ENCODE results near the gene ARL4D. TPM values are rescaled to one million over a fixed set of nuclear protein-coding genes. Genes with fewer than 3 reads are reported as not detected.
A peak's percentile ranks its signal among the peaks of the same experiment; 100 is the strongest.

Gene ARL4D
- total and polyA plus RNA-seq, 2 experiments from 2014 or later, result 23.0 to 49.4 TPM

- Histone ChIP-seq H3K9ac (0 out of 2 replicates have a peak overlapping the region, but pooled peaks have one; percentile 19), H3K27ac (peak overlapping the region; percentile 73), H2AFZ (peak overlapping the region; percentile 70), H3K9me3 (ENCODE audit: low read depth) (no peaks in the 10 kb centered on the region), H3F3A (ENCODE audit: insufficient read depth) (peaks cover 23% of the 10 kb centered on the region), H3K4me2 (ENCODE audit: unreplicated experiment) (peak overlapping the region; percentile 67), H3K36me3 (ENCODE audit: low read depth) (no peaks in the 10 kb centered on the region), H3K4me3 (peak overlapping the region; percentile 31; the same call in 1 of the 2 replicates), H3K79me2 (ENCODE audit: insufficient read depth) (no peaks in the 10 kb centered on the region), H3K4me1 (ENCODE audit: insufficient read depth) (peaks cover 29% of the 10 kb centered on the region), H3K9me2 (ENCODE audit: insufficient read depth) (no peaks in the 10 kb centered on the region), H3K27me3 (replicated peaks; ENCODE audit: insufficient read depth) (no peaks in the 10 kb centered on the region), H4K20me1 (ENCODE audit: insufficient read depth) (no peaks in the 10 kb centered on the region)
- peak; percentile 81 for DNase-seq
- WGBS, 2 experiments (ENCODE audit: low coverage in 1 of 2, low lambda C conversion rate in 2 of 2, missing lambda C conversion rate in 2 of 2), result 9 to 26% methylated on average over 6 to 9 of the region's 9 CpGs
- no peak for TF ChIP-seq EZH2 (IDR thresholded peaks at IDR 0.05; ENCODE audit: insufficient read depth, poor library complexity, severe bottlenecking)
- no peak for TF ChIP-seq EZH2phosphoT487 (IDR thresholded peaks at IDR 0.05; ENCODE audit: insufficient read depth, low read depth)
- in situ Hi-C loops (cut with MboI), result no loop called here
These were observed 33.1 kb downstream of the ARL4D start for GRCh38 chr17:43431714-43432523.

GRCh38 chr17:43434902-43435319, 36.1 kb downstream of the ARL4D start:
- Histone ChIP-seq H3K36me3 (ENCODE audit: low read depth) (no peaks in the 10 kb centered on the region), H3K4me3 (no peak overlapping the region), H3K27ac (no peak overlapping the region), H4K20me1 (ENCODE audit: insufficient read depth) (no peaks in the 10 kb centered on the region), H3K9me3 (ENCODE audit: low read depth) (no peaks in the 10 kb centered on the region), H3K9me2 (ENCODE audit: insufficient read depth) (no peaks in the 10 kb centered on the region), H3K27me3 (replicated peaks; ENCODE audit: insufficient read depth) (no peaks in the 10 kb centered on the region), H3K4me2 (ENCODE audit: unreplicated experiment) (no peak overlapping the region), H2AFZ (no peak overlapping the region), H3K9ac (no peak overlapping the region), H3F3A (ENCODE audit: insufficient read depth) (peaks cover 23% of the 10 kb centered on the region), H3K4me1 (ENCODE audit: insufficient read depth) (peaks cover 29% of the 10 kb centered on the region), H3K79me2 (ENCODE audit: insufficient read depth) (no peaks in the 10 kb centered on the region)
- DNase-seq, result no peak
- in situ Hi-C loops (cut with MboI), result no loop called here
- 74 to 78% methylated on average over 4 of the region's 4 CpGs for WGBS, 2 experiments (ENCODE audit: low coverage in 1 of 2, low lambda C conversion rate in 2 of 2, missing lambda C conversion rate in 2 of 2)
- TF ChIP-seq EZH2phosphoT487 (IDR thresholded peaks at IDR 0.05; ENCODE audit: insufficient read depth, low read depth), result no peak
- TF ChIP-seq EZH2 (IDR thresholded peaks at IDR 0.05; ENCODE audit: insufficient read depth, poor library complexity, severe bottlenecking), result no peak

- Histone ChIP-seq H3K27ac (no peak overlapping the region), H4K20me1 (ENCODE audit: insufficient read depth) (no peaks in the 10 kb centered on the region), H3K9me2 (ENCODE audit: insufficient read depth) (no peaks in the 10 kb centered on the region), H3K27me3 (replicated peaks; ENCODE audit: insufficient read depth) (no peaks in the 10 kb centered on the region), H3K4me2 (ENCODE audit: unreplicated experiment) (no peak overlapping the region), H3F3A (ENCODE audit: insufficient read depth) (peaks cover 11% of the 10 kb centered on the region), H3K79me2 (ENCODE audit: insufficient read depth) (no peaks in the 10 kb centered on the region), H3K36me3 (ENCODE audit: low read depth) (no peaks in the 10 kb centered on the region), H2AFZ (no peak overlapping the region), H3K9ac (no peak overlapping the region), H3K4me3 (no peak overlapping the region), H3K9me3 (ENCODE audit: low read depth) (no peaks in the 10 kb centered on the region), H3K4me1 (ENCODE audit: insufficient read depth) (peaks cover 16% of the 10 kb centered on the region)
- no peak for TF ChIP-seq EZH2phosphoT487 (IDR thresholded peaks at IDR 0.05; ENCODE audit: insufficient read depth, low read depth)
- no peak for TF ChIP-seq EZH2 (IDR thresholded peaks at IDR 0.05; ENCODE audit: insufficient read depth, poor library complexity, severe bottlenecking)
- 49 to 65% methylated on average over 1 of the region's 1 CpG for WGBS, 2 experiments (ENCODE audit: low coverage in 1 of 2, low lambda C conversion rate in 2 of 2, missing lambda C conversion rate in 2 of 2)
- DNase-seq, result no peak
- in situ Hi-C loops (cut with MboI), result no loop called here
These were observed 39.0 kb downstream of the ARL4D start for GRCh38 chr17:43437756-43438155.

GRCh38 chr17:43438626-43439025, 39.8 kb downstream of the ARL4D start:
- Histone ChIP-seq H3K9me3 (ENCODE audit: low read depth) (no peaks in the 10 kb centered on the region), H3K9ac (no peak overlapping the region), H3K4me1 (ENCODE audit: insufficient read depth) (peaks cover 19% of the 10 kb centered on the region), H2AFZ (no peak overlapping the region), H3K79me2 (ENCODE audit: insufficient read depth) (no peaks in the 10 kb centered on the region), H3K27ac (no peak overlapping the region), H3K36me3 (ENCODE audit: low read depth) (no peaks in the 10 kb centered on the region), H3K4me2 (ENCODE audit: unreplicated experiment) (no peak overlapping the region), H3K27me3 (replicated peaks; ENCODE audit: insufficient read depth) (no peaks in the 10 kb centered on the region), H3K9me2 (ENCODE audit: insufficient read depth) (no peaks in the 10 kb centered on the region), H3K4me3 (no peak overlapping the region), H3F3A (ENCODE audit: insufficient read depth) (peaks cover 17% of the 10 kb centered on the region), H4K20me1 (ENCODE audit: insufficient read depth) (no peaks in the 10 kb centered on the region)
- TF ChIP-seq EZH2 (IDR thresholded peaks at IDR 0.05; ENCODE audit: insufficient read depth, poor library complexity, severe bottlenecking) (no peak), EZH2phosphoT487 (IDR thresholded peaks at IDR 0.05; ENCODE audit: insufficient read depth, low read depth) (no peak)
- DNase-seq, result no peak
- 84 to 87% methylated on average over 5 of the region's 5 CpGs for WGBS, 2 experiments (ENCODE audit: low coverage in 1 of 2, low lambda C conversion rate in 2 of 2, missing lambda C conversion rate in 2 of 2)
- in situ Hi-C loops (cut with MboI), result no loop called here
